Heart left ventricle (tissue), 16 donors: ENCODE measurements around the gene NLRP3. TPM values are rescaled to one million over a fixed set of nuclear protein-coding genes. Genes with fewer than 3 reads are reported as not detected.

Source experiments
- ATAC-seq, 4 donors: fragments of 200-7000 bp; cut with Tn5 transposase; one replicate each; pipeline ENCODE4 v1.9.1; 2020 to 2022; ENCODE audit warnings: moderate library complexity in 4 of 4, mild to moderate bottlenecking in 3 of 4, moderate number of reproducible peaks in 1 of 4
- DNase-seq, 5 donors: peaks; one replicate each; pipeline ENCODE4 v3.0.0-alpha.2; 2020
- H3K27ac ChIP-seq, 12 donors: fragments of 200-600 bp; sonication (generic) in 4 of 12; one replicate each; pipeline versions ENCODE4 v1.5.0 to v1.8.0; 2016 to 2022; ENCODE audit warnings: mild to moderate bottlenecking in 2 of 12
- H3K27me3 ChIP-seq, 9 donors: fragments of 200-600 bp; sonication (generic) in 2 of 9; one replicate each; pipeline versions ENCODE4 v1.5.1 to v1.8.0; 2016 to 2022; ENCODE audit warnings: mild to moderate bottlenecking in 3 of 9
- H3K36me3 ChIP-seq, 9 donors: fragments of 200-600 bp; sonication (generic) in 2 of 9; one replicate each; pipeline versions ENCODE4 v1.5.0 to v1.8.0; 2018 to 2022; ENCODE audit warnings: mild to moderate bottlenecking in 2 of 9
- H3K4me1 ChIP-seq, 12 donors: fragments of 200-600 bp; sonication (generic) in 4 of 12; one replicate each; pipeline versions ENCODE4 v1.5.0 to v1.8.0; 2016 to 2022; ENCODE audit warnings: mild to moderate bottlenecking in 3 of 12
- H3K4me3 ChIP-seq, 12 donors: fragments of 200-600 bp; sonication (generic) in 4 of 12; one replicate each; pipeline versions ENCODE4 v1.5.0 to v1.8.0; 2017 to 2022; ENCODE audit warnings: mild to moderate bottlenecking in 9 of 12, moderate library complexity in 4 of 12
- H3K9me3 ChIP-seq, 12 donors: fragments of 200-600 bp; sonication (generic) in 4 of 12; one replicate each; pipeline versions ENCODE4 v1.5.0 to v1.8.0; 2016 to 2022; ENCODE audit warnings: mild to moderate bottlenecking in 1 of 12
- POLR2A ChIP-seq, 2 donors: fragments of 450-650 bp; IDR thresholded peaks; one replicate each; pipeline ENCODE4 v1.6.1; 2017; ENCODE audit warnings: antibody characterized with exemption in 2 of 2, mild to moderate bottlenecking in 2 of 2, moderate library complexity in 2 of 2
- whole genome bisulfite sequencing, 4 donors: extraction: QIAGEN DNeasy Blood & Tissue Kit in 2 of 4; methylation state at CpG; one replicate each; pipeline versions ENCODE4 v1.1.5 to v1.1.7; 2013 to 2018; 5-methylcytosine and 5-hydroxymethylcytosine counted together
- intact Hi-C, 10 donors: fragments of 100-400 bp; cut with DNase I; formaldehyde crosslinking; loops; one replicate each; pipeline versions ENCODE4 v1.11.1 to v1.14.2; 2022
- polyA plus RNA-seq, 2 donors: library from polyadenylated mRNA; stranded (reverse); fragments of 200-250 nt; gene quantifications; one replicate each; pipeline ENCODE4 v1.2.3, GENCODE V29; 2013
- total RNA-seq, 9 donors: library from RNA; depleted of rRNA in 2 of 9; stranded (reverse); fragments of >200 nt in 2 of 9; fragmentation: NEBNext Ultra II Directional in 3 of 9; extraction: Animal tissue kit (Norgen Biotek cat#: 25700) in 3 of 9; gene quantifications; one replicate each; pipeline versions ENCODE4 v1.1.0 to v1.2.4, GENCODE V29; 2016 to 2023
- TF ChIP-seq, protein P1 (sequence below), 12 donors: fragments of 200-600 bp; sonication (generic) in 4 of 12; IDR thresholded peaks; one replicate each; pipeline versions ENCODE4 v1.5.0 to v1.8.0; 2018 to 2022; ENCODE audit warnings: antibody characterized with exemption in 12 of 12, mild to moderate bottlenecking in 5 of 12
- donor health status: ischemic (EF 13 %, LVEDD 7.1; RV severe dilation, severe dysfunction).
- donor health status: healthy with polysubstance abuse.
- donor health status: DM: no; HTN: yes; CAD: no.
- donor health status: DM: no; HTN: no; CAD: no.
- donor health status: ischemic (EF 25% LVEDD 6.9; RV normal size, moderate dysfunction).
- donor health status: ischemic (EF 25% LVEDD 5.7; RV mildly dilated, moderate dysfunction).
- donor health status: healthy.
- donor health status: DM: yes; HTN: yes; CAD: no.
- donor health status: ischemic (EF 35%, LVEDD 5.7; RV mildly dilated, moderate dysfunction).
- donor health status: nonischemic (EF 11% LVEDD 7.7; RV severe dilation, severe dysfunction).
- donor health status: DM: yes; HTN: yes; CAD: no.
- donor health status: PGD.
- donor health status: ischemic (EF 29% LVEDD 5.4; RV normal size, mild dysfunction).
- donor health status: nonischemic (EF 23%, LVEDD 6.1; RV moderate dilation, normal function).

The NLRP3 gene
- total and polyA plus RNA-seq, 11 donors: 0.19 to 8.3 (median 0.60) TPM

DNA sequence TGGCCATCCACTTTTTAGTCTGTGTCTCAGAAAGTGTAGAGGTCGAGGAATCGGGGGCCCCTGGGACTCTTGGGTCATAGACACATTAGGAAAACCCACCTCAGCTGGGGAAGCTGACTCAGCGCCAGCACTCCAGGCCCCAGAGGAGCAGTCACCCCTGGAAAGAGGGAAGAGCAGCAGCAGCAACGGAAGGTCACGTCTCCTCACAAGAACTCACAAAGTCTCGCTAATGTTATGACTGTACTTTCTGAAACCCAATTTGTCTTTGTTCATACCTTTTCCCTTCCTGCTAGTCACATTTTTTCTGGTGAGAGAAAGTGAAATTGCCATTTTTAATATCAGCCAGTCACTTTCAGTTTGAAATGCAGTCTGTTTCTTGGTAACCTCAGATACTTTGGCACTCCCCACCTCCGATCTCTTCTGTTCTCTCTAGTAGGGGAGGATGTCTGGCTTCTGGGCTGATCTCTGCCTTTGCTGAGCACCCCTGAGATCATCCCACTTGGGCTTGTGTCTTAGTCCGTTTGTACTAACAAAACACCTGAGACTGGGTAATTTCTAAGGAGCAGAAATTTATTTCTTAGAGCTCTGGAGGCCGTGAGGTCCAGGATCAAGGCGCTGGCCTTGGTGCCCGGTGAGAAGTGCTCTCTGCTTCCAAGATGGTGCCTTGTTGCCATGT, 6.0 kb upstream of the NLRP3 start:
- Histone ChIP-seq H3K36me3 (no peaks in the 10 kb centered on the region), H3K9me3 (no peaks in the 10 kb centered on the region), H3K27ac (peak overlapping the region in 1 of 12 donors; percentile 56), H3K4me3 (peak overlapping the region in 1 of 12 donors; percentile 9), H3K27me3 (no peaks in the 10 kb centered on the region), H3K4me1 (peaks cover 0 to 53% (median 0%) of the 10 kb centered on the region in 12 donors)
- no peak for TF ChIP-seq POLR2A (IDR thresholded peaks at IDR 0.05)
- TF ChIP-seq, protein P1, sequence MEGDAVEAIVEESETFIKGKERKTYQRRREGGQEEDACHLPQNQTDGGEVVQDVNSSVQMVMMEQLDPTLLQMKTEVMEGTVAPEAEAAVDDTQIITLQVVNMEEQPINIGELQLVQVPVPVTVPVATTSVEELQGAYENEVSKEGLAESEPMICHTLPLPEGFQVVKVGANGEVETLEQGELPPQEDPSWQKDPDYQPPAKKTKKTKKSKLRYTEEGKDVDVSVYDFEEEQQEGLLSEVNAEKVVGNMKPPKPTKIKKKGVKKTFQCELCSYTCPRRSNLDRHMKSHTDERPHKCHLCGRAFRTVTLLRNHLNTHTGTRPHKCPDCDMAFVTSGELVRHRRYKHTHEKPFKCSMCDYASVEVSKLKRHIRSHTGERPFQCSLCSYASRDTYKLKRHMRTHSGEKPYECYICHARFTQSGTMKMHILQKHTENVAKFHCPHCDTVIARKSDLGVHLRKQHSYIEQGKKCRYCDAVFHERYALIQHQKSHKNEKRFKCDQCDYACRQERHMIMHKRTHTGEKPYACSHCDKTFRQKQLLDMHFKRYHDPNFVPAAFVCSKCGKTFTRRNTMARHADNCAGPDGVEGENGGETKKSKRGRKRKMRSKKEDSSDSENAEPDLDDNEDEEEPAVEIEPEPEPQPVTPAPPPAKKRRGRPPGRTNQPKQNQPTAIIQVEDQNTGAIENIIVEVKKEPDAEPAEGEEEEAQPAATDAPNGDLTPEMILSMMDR (IDR thresholded peaks at IDR 0.05): no peak
- intact Hi-C loops: no loop called here
- DNase-seq (no peak), ATAC-seq (no peak)
- 71 to 78% (median 74%) methylated on average over 11 of the region's 11 CpGs for WGBS, 4 donors

DNA sequence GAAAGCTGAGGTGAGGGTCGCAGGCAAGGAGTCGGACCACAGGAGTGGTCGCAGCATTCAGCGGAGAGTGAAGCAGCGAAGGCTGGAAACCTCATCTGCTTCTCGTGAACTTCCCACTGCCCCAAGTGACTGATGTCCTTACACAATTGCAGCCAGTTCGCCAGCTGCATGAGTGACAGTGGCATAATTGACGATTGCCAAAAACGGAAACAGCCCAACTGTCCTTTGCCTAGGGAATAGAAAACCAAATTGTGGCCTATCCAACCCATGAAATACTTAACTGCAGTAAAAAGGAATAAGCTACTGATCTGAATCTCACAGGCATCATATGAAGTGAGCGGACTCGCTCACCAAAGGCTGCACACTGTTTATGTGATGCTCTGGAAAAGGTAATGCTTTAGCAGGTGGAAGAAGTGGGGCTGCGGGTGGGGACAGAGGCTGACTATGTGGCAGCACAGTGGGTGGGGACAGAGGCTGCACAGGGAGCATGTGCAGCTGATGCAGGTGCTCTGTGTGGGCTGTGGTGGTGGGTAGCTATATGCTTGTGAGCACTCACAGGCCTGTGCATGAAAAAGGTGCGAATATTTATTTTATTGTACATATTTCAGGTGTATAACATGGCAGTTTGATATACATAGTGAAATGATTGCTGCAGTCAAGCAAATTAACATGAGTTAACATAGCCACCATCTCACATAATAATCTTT, 4.2 kb upstream of the NLRP3 start:
- 76 to 84% (median 81%) methylated on average over 13 of the region's 13 CpGs for WGBS, 4 donors
- DNase-seq (no peak), ATAC-seq (no peak)
- H3K4me1 ChIP-seq: peaks cover 0 to 55% (median 0%) of the 10 kb centered on the region in 12 donors
- H3K9me3 ChIP-seq: no peaks in the 10 kb centered on the region
- H3K27me3 ChIP-seq: no peaks in the 10 kb centered on the region
- H3K27ac ChIP-seq: no peak overlapping the region
- intact Hi-C loops: no loop called here
- no peaks in the 10 kb centered on the region for H3K36me3 ChIP-seq
- H3K4me3 ChIP-seq: no peak overlapping the region
- TF ChIP-seq, protein P1 (IDR thresholded peaks at IDR 0.05): no peak
- no peak for TF ChIP-seq POLR2A (IDR thresholded peaks at IDR 0.05)

DNA sequence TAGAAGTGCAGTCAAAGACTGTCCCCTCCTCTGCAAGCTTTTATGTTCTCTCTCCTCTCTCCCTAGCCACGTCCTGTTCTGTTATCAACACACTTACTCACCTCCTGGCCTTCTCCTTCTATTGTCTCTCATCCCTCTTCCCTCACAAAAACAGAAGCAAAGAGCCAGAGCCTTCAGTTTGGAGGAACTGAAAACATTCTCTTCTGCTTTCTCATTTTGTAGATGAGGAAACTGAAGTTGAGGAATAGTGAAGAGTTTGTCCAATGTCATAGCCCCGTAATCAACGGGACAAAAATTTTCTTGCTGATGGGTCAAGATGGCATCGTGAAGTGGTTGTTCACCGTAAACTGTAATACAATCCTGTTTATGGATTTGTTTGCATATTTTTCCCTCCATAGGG, 1.9 kb downstream of the NLRP3 start:
- DNase-seq: no peak
- TF ChIP-seq, protein P1 (IDR thresholded peaks at IDR 0.05): no peak
- TF ChIP-seq POLR2A (IDR thresholded peaks at IDR 0.05): no peak
- H3K27me3 ChIP-seq: peaks cover 0 to 8% (median 0%) of the 10 kb centered on the region in 9 donors
- no peaks in the 10 kb centered on the region for H3K36me3 ChIP-seq
- peaks cover 0 to 14% (median 0%) of the 10 kb centered on the region in 12 donors for H3K4me1 ChIP-seq
- WGBS, 4 donors: 71 to 79% (median 74%) methylated on average over 5 of the region's 5 CpGs
- H3K27ac ChIP-seq: peak overlapping the region in 1 of 12 donors; percentile 87
- peak in 2 of 4 donors; percentile 38 to 46 for ATAC-seq
- intact Hi-C loops: no loop called here
- peak overlapping the region in 7 of 12 donors; percentile 9 to 58 (median 40) for H3K4me3 ChIP-seq
- H3K9me3 ChIP-seq: no peaks in the 10 kb centered on the region

DNA sequence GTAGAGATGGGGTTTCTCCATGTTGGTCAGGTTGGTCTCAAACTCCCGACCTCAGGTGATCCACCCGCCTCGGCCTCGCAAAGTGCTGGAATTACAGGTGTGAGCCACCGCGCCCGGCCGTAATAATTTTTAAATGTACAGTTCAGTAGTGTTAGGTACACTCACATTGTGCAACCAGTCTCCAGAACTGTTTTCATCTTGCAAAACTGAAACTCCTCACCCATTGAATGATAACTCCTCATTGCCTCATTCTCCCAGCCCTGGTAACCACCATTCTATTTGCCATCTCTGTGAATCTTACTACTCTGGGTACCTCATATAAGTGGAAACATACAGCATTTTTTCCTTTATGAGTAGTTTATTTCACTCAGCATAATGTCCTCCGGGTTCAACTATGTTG, 3.4 kb downstream of the NLRP3 start:
- TF ChIP-seq, protein P1 (IDR thresholded peaks at IDR 0.05): no peak
- no peak for TF ChIP-seq POLR2A (IDR thresholded peaks at IDR 0.05)
- H3K4me1 ChIP-seq: peaks cover 0 to 14% (median 0%) of the 10 kb centered on the region in 12 donors
- peak overlapping the region in 2 of 12 donors; percentile 13 to 32 for H3K4me3 ChIP-seq
- intact Hi-C loops: no loop called here
- ATAC-seq (no peak), DNase-seq (no peak)
- peaks cover 0 to 8% (median 0%) of the 10 kb centered on the region in 9 donors for H3K27me3 ChIP-seq
- no peak overlapping the region for H3K27ac ChIP-seq
- WGBS, 4 donors: 91 to 96% (median 94%) methylated on average over 9 of the region's 9 CpGs
- H3K9me3 ChIP-seq: no peaks in the 10 kb centered on the region
- peaks cover 0 to 11% (median 0%) of the 10 kb centered on the region in 9 donors for H3K36me3 ChIP-seq
